NCI-H1436 (cell line): ENCODE results near the gene CNTNAP2.

Source experiments
- DNase-seq: peaks from one replicate; lab custom pipeline; 2025; lab: John Stamatoyannopoulos, UW

The CNTNAP2 gene

GRCh38 chr7:148209643-148210190, 2093.1 kb downstream of the CNTNAP2 start:
- DNase-seq = no peak

GRCh38 chr7:148210804-148211325, 2094.3 kb downstream of the CNTNAP2 start:
- DNase-seq = no peak

- no peak for DNase-seq
These were observed 2095.1 kb downstream of the CNTNAP2 start for GRCh38 chr7:148211740-148212151.

GRCh38 chr7:148212731-148213130, 2096.1 kb downstream of the CNTNAP2 start:
- DNase-seq = no peak

- DNase-seq = no peak
These were observed 2097.5 kb downstream of the CNTNAP2 start for GRCh38 chr7:148214101-148214500.

GRCh38 chr7:148218603-148219002, 2102.0 kb downstream of the CNTNAP2 start:
- DNase-seq = no peak

- no peak for DNase-seq
These were observed 2106.1 kb downstream of the CNTNAP2 start for GRCh38 chr7:148222721-148223120.

- no peak for DNase-seq
These were observed 2106.6 kb downstream of the CNTNAP2 start for GRCh38 chr7:148223160-148223559.

- DNase-seq = no peak
These were observed 2107.1 kb downstream of the CNTNAP2 start for GRCh38 chr7:148223738-148224137.

- DNase-seq = no peak
These were observed 2113.7 kb downstream of the CNTNAP2 start for GRCh38 chr7:148230296-148230695.

GRCh38 chr7:148230883-148231282, 2114.3 kb downstream of the CNTNAP2 start:
- no peak for DNase-seq

GRCh38 chr7:148232784-148233183, 2116.2 kb downstream of the CNTNAP2 start:
- DNase-seq = no peak

- no peak for DNase-seq
These were observed 2118.1 kb downstream of the CNTNAP2 start for GRCh38 chr7:148234715-148235114.

GRCh38 chr7:148238761-148239325, 2122.2 kb downstream of the CNTNAP2 start:
- no peak for DNase-seq

- no peak for DNase-seq
These were observed 2125.2 kb downstream of the CNTNAP2 start for GRCh38 chr7:148241700-148242293.

- peak; percentile 23 for DNase-seq
These were observed 2125.8 kb downstream of the CNTNAP2 start for GRCh38 chr7:148242294-148242821.

GRCh38 chr7:148245381-148245780, 2128.8 kb downstream of the CNTNAP2 start:
- DNase-seq = no peak

GRCh38 chr7:148253629-148254028, 2137.0 kb downstream of the CNTNAP2 start:
- DNase-seq = no peak

GRCh38 chr7:148255333-148255732, 2138.7 kb downstream of the CNTNAP2 start:
- no peak for DNase-seq

- DNase-seq = no peak
These were observed 2139.8 kb downstream of the CNTNAP2 start for GRCh38 chr7:148256433-148256832.

GRCh38 chr7:148260599-148260998, 2144.0 kb downstream of the CNTNAP2 start:
- DNase-seq = no peak

- no peak for DNase-seq
These were observed 2144.9 kb downstream of the CNTNAP2 start for GRCh38 chr7:148261523-148261922.

GRCh38 chr7:148261996-148262688, 2145.5 kb downstream of the CNTNAP2 start:
- no peak for DNase-seq
